Upper lobe of left lung (tissue), 4 donors: ENCODE measurements around the gene CT47C1.

Experiments
- POLR2A ChIP-seq, 4 donors: fragments of 450-650 bp; IDR thresholded peaks; one replicate each; pipeline ENCODE4 v1.5.1; 2016 to 2017; ENCODE audit warnings: antibody characterized with exemption in 4 of 4, mild to moderate bottlenecking in 2 of 4
- POLR2AphosphoS5 ChIP-seq, 2 donors: sonication (generic); formaldehyde crosslinking; IDR thresholded peaks; one replicate each; pipeline ENCODE4 v1.5.1; 2017; ENCODE audit warnings: antibody characterized with exemption in 2 of 2
- TF ChIP-seq, protein P1 (sequence below), 6 experiments: fragments of 450-650 bp in 4 of 6; fragments of 200-600 bp in 2 of 6; sonication (generic) in 2 of 6; IDR thresholded peaks; one replicate each; pipeline ENCODE4 v1.5.1; 2016 to 2019; ENCODE audit warnings: antibody characterized with exemption in 6 of 6

DNA sequence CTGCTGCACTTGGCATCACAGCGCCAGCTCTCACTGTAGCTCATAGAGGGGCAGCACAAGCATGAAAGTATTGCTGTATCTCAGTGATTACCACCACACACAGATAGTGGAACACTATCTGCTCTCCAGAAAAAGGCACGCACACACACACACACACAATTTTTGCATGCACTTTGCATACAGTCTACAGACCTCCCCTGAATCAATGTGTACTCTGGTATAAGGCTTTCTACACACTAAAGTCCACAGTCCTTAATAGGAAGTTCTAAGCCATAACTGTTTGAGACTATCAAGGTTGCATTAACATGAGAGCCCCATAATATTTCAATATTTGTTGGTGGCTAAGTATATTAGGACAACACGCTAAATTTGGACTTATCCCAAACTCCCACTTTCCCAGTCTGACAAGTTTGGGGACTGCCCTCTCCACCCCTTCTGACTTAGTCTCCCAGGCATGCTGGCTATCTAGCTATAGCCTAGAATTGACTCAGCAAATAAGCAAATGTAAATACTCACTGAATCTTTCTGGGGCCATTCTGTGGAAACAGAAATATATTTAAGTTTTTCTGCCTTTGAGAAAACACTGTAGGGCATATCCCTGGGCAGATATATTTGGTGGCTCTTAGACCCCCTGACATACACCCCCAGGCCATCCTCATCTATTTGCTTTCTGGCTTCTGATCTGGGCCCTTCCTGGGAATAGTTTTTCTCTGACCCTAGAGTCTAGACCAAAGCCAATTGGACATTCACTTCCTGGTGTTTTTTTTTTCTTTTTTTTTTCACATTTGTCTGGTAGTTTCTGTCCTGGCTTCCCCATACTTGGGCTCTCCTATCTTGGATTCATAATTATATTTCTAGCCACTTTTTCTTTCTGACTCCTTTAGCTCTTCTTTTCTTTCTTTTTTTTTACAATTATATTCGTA is 36.4 kb upstream of the CT47C1 start:
- TF ChIP-seq POLR2A (IDR thresholded peaks at IDR 0.05) (no peak), POLR2AphosphoS5 (IDR thresholded peaks at IDR 0.05) (no peak)
- TF ChIP-seq, protein P1, sequence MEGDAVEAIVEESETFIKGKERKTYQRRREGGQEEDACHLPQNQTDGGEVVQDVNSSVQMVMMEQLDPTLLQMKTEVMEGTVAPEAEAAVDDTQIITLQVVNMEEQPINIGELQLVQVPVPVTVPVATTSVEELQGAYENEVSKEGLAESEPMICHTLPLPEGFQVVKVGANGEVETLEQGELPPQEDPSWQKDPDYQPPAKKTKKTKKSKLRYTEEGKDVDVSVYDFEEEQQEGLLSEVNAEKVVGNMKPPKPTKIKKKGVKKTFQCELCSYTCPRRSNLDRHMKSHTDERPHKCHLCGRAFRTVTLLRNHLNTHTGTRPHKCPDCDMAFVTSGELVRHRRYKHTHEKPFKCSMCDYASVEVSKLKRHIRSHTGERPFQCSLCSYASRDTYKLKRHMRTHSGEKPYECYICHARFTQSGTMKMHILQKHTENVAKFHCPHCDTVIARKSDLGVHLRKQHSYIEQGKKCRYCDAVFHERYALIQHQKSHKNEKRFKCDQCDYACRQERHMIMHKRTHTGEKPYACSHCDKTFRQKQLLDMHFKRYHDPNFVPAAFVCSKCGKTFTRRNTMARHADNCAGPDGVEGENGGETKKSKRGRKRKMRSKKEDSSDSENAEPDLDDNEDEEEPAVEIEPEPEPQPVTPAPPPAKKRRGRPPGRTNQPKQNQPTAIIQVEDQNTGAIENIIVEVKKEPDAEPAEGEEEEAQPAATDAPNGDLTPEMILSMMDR (IDR thresholded peaks at IDR 0.05) = no peak
